ENCODE results near the gene IMMP1L. TPM values are rescaled to one million over a fixed set of nuclear protein-coding genes. Genes with fewer than 3 reads are reported as not detected.

Gene IMMP1L
- total and polyA plus RNA-seq, 2 donors (not counting 1 experiment from before 2014, with no cell fraction given): 14.3 to 16.5 TPM

- H3K27ac Mint-ChIP-seq: no peak overlapping the region
- no peaks in the 10 kb centered on the region for H3K4me1 Mint-ChIP-seq
- Histone ChIP-seq H4K20me1 (ENCODE audit: control insufficient read depth, insufficient read depth, low read length, poor library complexity, severe bottlenecking) (no peaks in the 10 kb centered on the region), H3K4me3 (ENCODE audit: control extremely low read depth in 1 of 5, extremely low read depth in 1 of 5, insufficient read depth in 1 of 5, low read depth in 2 of 5, low read length in 4 of 5) (no peak overlapping the region), H3K9me3 (ENCODE audit: control extremely low read depth in 1 of 3, control insufficient read depth in 2 of 3, insufficient read depth in 1 of 3, low read length in 2 of 3) (peaks cover 0 to 6% (median 0%) of the 10 kb centered on the region in 3 donors), H3K36me3 (replicated peaks in 1 of 2; ENCODE audit: control extremely low read depth in 1 of 2, control insufficient read depth in 1 of 2, extremely low read depth in 1 of 2, insufficient read depth in 2 of 2, low read length in 1 of 2) (no peaks in the 10 kb centered on the region), H3K4me1 (ENCODE audit: control insufficient read depth in 2 of 2, insufficient read depth in 2 of 2, low read length in 2 of 2) (no peaks in the 10 kb centered on the region), H3K27me3 (replicated peaks in 1 of 4; ENCODE audit: control extremely low read depth in 1 of 4, control insufficient read depth in 3 of 4, insufficient read depth in 4 of 4, low read length in 3 of 4) (no peaks in the 10 kb centered on the region), H3K27ac (ENCODE audit: low read length in 2 of 2) (no peak overlapping the region), H2AFZ (ENCODE audit: insufficient read depth, low read depth, low read length, poor library complexity, severe bottlenecking) (no peak overlapping the region), H3K9ac (ENCODE audit: low read length) (no peak overlapping the region), H3K79me2 (ENCODE audit: control insufficient read depth, insufficient read depth, low read length) (no peaks in the 10 kb centered on the region), H3K4me2 (replicated peaks; ENCODE audit: low read depth, low read length, poor library complexity, severe bottlenecking) (no peak overlapping the region)
- no peaks in the 10 kb centered on the region for H3K27me3 Mint-ChIP-seq
- ChIA-PET CTCF (no interaction called here), POLR2A (no interaction called here)
- H3K4me3 Mint-ChIP-seq: no peak overlapping the region
- intact Hi-C loops (cut with micrococcal nuclease): no loop called here
- ATAC-seq (ENCODE audit: low read depth): no peak
- DNase-seq: no peak
- no peak for TF ChIP-seq EZH2 (IDR thresholded peaks at IDR 0.05; ENCODE audit: borderline replicate concordance, insufficient read depth, low read depth, low read length, poor library complexity, severe bottlenecking)
- TF ChIP-seq CTCF (IDR thresholded peaks at IDR 0.05): no peak
- 93% methylated on average over 3 of the region's 4 CpGs for WGBS (ENCODE audit: insufficient coverage)
- H3K9me3 Mint-ChIP-seq (ENCODE audit: insufficient read depth): no peaks in the 10 kb centered on the region
These were observed 26.1 kb upstream of the IMMP1L start for GRCh38 chr11:31535479-31535878.

GRCh38 chr11:31531293-31531692 lies 21.9 kb upstream of the IMMP1L start:
- ChIA-PET CTCF (no interaction called here), POLR2A (no interaction called here)
- Histone ChIP-seq H3K9ac (ENCODE audit: low read length) (no peak overlapping the region), H3K27ac (ENCODE audit: low read length in 2 of 2) (no peak overlapping the region), H3K79me2 (ENCODE audit: control insufficient read depth, insufficient read depth, low read length) (no peaks in the 10 kb centered on the region), H3K27me3 (replicated peaks in 1 of 4; ENCODE audit: control extremely low read depth in 1 of 4, control insufficient read depth in 3 of 4, insufficient read depth in 4 of 4, low read length in 3 of 4) (no peaks in the 10 kb centered on the region), H3K36me3 (replicated peaks in 1 of 2; ENCODE audit: control extremely low read depth in 1 of 2, control insufficient read depth in 1 of 2, extremely low read depth in 1 of 2, insufficient read depth in 2 of 2, low read length in 1 of 2) (no peaks in the 10 kb centered on the region), H2AFZ (ENCODE audit: insufficient read depth, low read depth, low read length, poor library complexity, severe bottlenecking) (no peak overlapping the region), H4K20me1 (ENCODE audit: control insufficient read depth, insufficient read depth, low read length, poor library complexity, severe bottlenecking) (no peaks in the 10 kb centered on the region), H3K4me2 (replicated peaks; ENCODE audit: low read depth, low read length, poor library complexity, severe bottlenecking) (no peak overlapping the region), H3K4me3 (ENCODE audit: control extremely low read depth in 1 of 5, extremely low read depth in 1 of 5, insufficient read depth in 1 of 5, low read depth in 2 of 5, low read length in 4 of 5) (no peak overlapping the region), H3K9me3 (ENCODE audit: control extremely low read depth in 1 of 3, control insufficient read depth in 2 of 3, insufficient read depth in 1 of 3, low read length in 2 of 3) (peaks cover 0 to 6% (median 0%) of the 10 kb centered on the region in 3 donors), H3K4me1 (ENCODE audit: control insufficient read depth in 2 of 2, insufficient read depth in 2 of 2, low read length in 2 of 2) (no peaks in the 10 kb centered on the region)
- TF ChIP-seq EZH2 (IDR thresholded peaks at IDR 0.05; ENCODE audit: borderline replicate concordance, insufficient read depth, low read depth, low read length, poor library complexity, severe bottlenecking) (no peak), CTCF (IDR thresholded peaks at IDR 0.05) (no peak)
- Mint-ChIP-seq H3K4me3 (no peak overlapping the region), H3K27me3 (no peaks in the 10 kb centered on the region), H3K9me3 (ENCODE audit: insufficient read depth) (no peaks in the 10 kb centered on the region), H3K4me1 (no peaks in the 10 kb centered on the region), H3K27ac (no peak overlapping the region)
- ATAC-seq (ENCODE audit: low read depth) (no peak), DNase-seq (no peak)
- intact Hi-C loops (cut with micrococcal nuclease): no loop called here
- no CpG with 5 or more reads among the region's 1 CpG for WGBS (ENCODE audit: insufficient coverage)

Measured in B cell (primary cell).